SK-N-MC (cell line): Measurements from ENCODE around the gene CNPPD1.

Experiments used
- DNase-seq: peaks from one replicate; pipeline ENCODE4 v3.0.0-alpha.2; 2011; ENCODE audit warnings: low read depth, low spot score
- H3K27ac ChIP-seq: fragments of 200-600 bp; sonication (generic); 2 replicates; pipeline ENCODE4 v1.5.1; 2016; ENCODE audit warnings: mixed run types
- H3K36me3 ChIP-seq: fragments of 200-600 bp; sonication (generic); 2 replicates; pipeline ENCODE4 v1.6.1; 2017; ENCODE audit warnings: antibody characterized with exemption, low read length, mixed read lengths; ENCODE audit not compliant: insufficient read depth
- H3K4me3 ChIP-seq: fragments of 200-600 bp; sonication (generic); 2 replicates; pipeline ENCODE4 v1.5.1; 2016
- H3K9ac ChIP-seq: fragments of 200-600 bp; sonication (generic); 2 replicates; pipeline ENCODE4 v1.8.0; 2017; ENCODE audit warnings: mixed run types, mixed read lengths; ENCODE audit not compliant: insufficient read length
- H3K9me3 ChIP-seq: fragments of 200-600 bp; sonication (generic); 2 replicates; pipeline ENCODE4 v1.6.1; 2017; ENCODE audit warnings: low read depth, mild to moderate bottlenecking, antibody characterized with exemption, low read length, moderate library complexity, mixed read lengths
- EZH2 ChIP-seq: fragments of 200-600 bp; sonication (generic); IDR thresholded peaks from one replicate; pipeline ENCODE4 v1.6.1; 2017; ENCODE audit warnings: antibody characterized with exemption
- FOXP2 ChIP-seq: optimal IDR thresholded peaks from 2 replicates; pipeline ENCODE3; 2011; ENCODE audit warnings: mild to moderate bottlenecking, moderate library complexity; ENCODE audit not compliant: insufficient read depth; ENCODE audit errors: extremely low read length, control extremely low read depth
- POLR2AphosphoS5 ChIP-seq: IDR thresholded peaks from 2 replicates; pipeline ENCODE4 v1.6.1; 2012; ENCODE audit warnings: mild to moderate bottlenecking, low read depth, low read length, borderline replicate concordance

CNPPD1 gene

DNA sequence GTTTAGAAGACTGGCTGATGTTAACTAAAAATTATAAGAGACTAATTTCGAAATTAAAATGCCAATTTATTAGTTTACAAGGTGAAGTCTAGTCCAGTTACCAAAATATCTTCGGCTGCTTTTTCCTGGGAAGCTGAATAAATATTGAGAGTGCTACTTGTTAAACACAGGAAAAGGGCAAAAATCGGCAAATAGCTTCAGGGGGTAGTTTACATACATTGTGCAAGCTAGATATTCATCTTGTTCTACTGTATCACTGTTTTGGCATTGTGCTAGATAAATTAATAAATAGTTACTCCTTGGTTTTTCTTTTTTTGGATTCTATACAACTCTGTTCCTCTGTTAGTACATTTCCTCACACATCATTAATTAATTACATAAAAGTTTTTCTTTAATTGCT, 45.4 kb downstream of the CNPPD1 start:
- Histone ChIP-seq H3K9ac (no peak overlapping the region), H3K9me3 (no peaks in the 10 kb centered on the region), H3K4me3 (no peak overlapping the region), H3K36me3 (no peaks in the 10 kb centered on the region), H3K27ac (no peak overlapping the region)
- TF ChIP-seq POLR2AphosphoS5, result no peak
- TF ChIP-seq EZH2, result no peak
- TF ChIP-seq FOXP2, result no peak
- DNase-seq, result peak; percentile 24

- H3K4me3 ChIP-seq, result no peak overlapping the region
- no peak for DNase-seq
- no peaks in the 10 kb centered on the region for H3K9me3 ChIP-seq
- H3K9ac ChIP-seq, result no peak overlapping the region
- TF ChIP-seq FOXP2 (no peak), POLR2AphosphoS5 (no peak), EZH2 (no peak)
- no peak overlapping the region for H3K27ac ChIP-seq
- no peaks in the 10 kb centered on the region for H3K36me3 ChIP-seq
Observed at GRCh38 chr2:219129589-219129988, 47.1 kb downstream of the CNPPD1 start.

DNA sequence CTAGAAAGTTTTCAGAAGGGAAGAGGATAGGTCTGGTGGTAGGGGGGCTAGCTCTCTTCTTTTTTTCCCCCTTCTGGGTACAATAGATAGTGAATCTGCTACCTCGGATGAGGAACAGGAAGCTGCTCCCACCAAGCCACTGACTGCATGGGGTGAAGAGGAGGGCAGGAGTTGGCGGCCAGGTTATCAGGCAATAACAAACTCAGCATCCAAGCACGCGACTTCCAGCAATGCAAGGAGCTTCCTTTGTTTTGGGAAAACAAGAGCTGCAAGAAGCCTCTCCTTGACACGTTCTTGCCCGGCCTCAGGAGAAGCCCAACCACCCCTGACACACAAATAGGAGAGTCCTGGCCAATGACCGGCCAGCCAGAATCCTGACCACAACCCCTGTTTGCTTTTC, 48.3 kb downstream of the CNPPD1 start:
- H3K36me3 ChIP-seq, result no peaks in the 10 kb centered on the region
- H3K27ac ChIP-seq, result no peak overlapping the region
- H3K4me3 ChIP-seq, result no peak overlapping the region
- TF ChIP-seq POLR2AphosphoS5 (no peak), FOXP2 (no peak), EZH2 (no peak)
- no peak for DNase-seq
- no peak overlapping the region for H3K9ac ChIP-seq
- H3K9me3 ChIP-seq, result no peaks in the 10 kb centered on the region

DNA sequence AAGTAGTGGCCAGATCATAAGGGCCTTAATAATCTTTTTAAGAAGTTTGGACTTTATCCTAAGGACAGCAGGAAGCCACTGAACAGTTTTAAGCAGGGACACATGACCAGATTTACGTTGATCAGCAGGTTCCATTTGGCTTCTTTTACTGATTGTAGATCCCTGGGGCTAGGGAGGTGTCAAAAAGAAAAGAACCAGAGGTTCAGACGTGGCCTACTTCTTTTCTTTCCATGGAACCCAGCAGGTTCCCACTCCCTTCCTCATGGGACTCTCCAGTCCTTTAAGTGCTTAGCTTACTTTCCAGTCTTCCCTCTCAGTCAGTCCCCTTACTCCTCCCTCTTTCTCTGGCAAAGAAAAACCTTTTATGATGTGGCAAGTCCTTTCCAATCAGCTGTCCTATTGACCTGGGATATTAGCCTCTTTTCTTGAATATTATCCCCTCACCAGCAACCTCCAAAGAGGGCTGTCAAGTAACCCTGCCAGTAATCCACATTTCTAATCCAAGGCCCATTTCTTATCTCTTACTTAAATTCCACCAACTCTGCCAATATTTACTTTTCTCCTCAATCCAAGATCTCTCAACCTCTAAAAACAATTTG, 49.6 kb downstream of the CNPPD1 start:
- TF ChIP-seq POLR2AphosphoS5 (no peak), FOXP2 (no peak), EZH2 (no peak)
- Histone ChIP-seq H3K27ac (no peak overlapping the region), H3K9ac (no peak overlapping the region)

DNA sequence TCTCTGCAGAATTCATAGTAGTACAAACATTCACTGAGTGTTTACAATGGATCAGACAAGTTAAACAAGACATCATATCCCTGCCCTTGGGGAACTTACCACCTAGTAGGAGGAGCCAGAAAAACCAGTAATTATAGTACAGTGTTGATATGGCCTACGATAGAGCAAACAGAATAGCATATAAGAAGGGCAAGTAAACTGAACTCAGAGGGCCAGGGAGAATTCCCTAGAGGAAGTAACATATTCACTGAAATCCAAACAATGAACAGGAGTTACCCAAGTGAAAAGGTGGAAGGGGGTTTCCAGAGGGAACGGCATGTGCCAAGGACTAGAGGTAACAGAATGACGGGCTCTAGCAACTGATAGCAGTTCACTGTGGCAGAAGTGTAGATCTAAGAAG, 50.2 kb downstream of the CNPPD1 start:
- DNase-seq, result no peak
- H3K4me3 ChIP-seq, result no peak overlapping the region
- no peak overlapping the region for H3K27ac ChIP-seq
- TF ChIP-seq POLR2AphosphoS5 (no peak), EZH2 (no peak), FOXP2 (no peak)
- H3K9ac ChIP-seq, result no peak overlapping the region
- no peaks in the 10 kb centered on the region for H3K9me3 ChIP-seq
- H3K36me3 ChIP-seq, result no peaks in the 10 kb centered on the region

More for the DNA sequence above, 49.6 kb downstream of the CNPPD1 start:
- no peaks in the 10 kb centered on the region for H3K36me3 ChIP-seq
- no peak for DNase-seq
- H3K9me3 ChIP-seq, result no peaks in the 10 kb centered on the region
- no peak overlapping the region for H3K4me3 ChIP-seq

DNA sequence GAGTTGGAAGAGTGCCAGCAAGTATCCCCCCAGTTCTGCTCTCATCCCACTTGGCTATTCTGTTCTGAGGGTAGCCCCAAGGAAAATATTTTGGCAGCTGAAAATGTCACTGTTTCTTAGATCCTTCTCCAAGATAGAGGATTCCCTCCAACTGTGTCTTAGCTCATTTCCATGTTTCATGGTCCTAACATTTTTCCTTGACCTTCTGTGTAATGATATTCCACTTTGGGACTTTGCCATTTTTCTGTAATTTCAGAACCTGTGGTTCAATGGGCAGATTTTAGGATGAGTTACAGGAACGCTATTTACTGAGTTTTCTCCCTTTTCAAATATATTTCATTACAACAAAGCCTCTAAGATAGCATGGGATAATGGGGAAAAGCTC, 50.8 kb downstream of the CNPPD1 start:
- TF ChIP-seq EZH2, result no peak
- H3K27ac ChIP-seq, result no peak overlapping the region
- no peak overlapping the region for H3K9ac ChIP-seq
- no peaks in the 10 kb centered on the region for H3K9me3 ChIP-seq
- DNase-seq, result no peak
- no peak overlapping the region for H3K4me3 ChIP-seq
- no peaks in the 10 kb centered on the region for H3K36me3 ChIP-seq

- no peak overlapping the region for H3K27ac ChIP-seq
Observed at GRCh38 chr2:219125225-219125885, 51.4 kb downstream of the CNPPD1 start.

GRCh38 chr2:219124381-219125110, 52.2 kb downstream of the CNPPD1 start:
- Histone ChIP-seq H3K9ac (no peak overlapping the region), H3K36me3 (no peaks in the 10 kb centered on the region), H3K4me3 (no peak overlapping the region), H3K9me3 (no peaks in the 10 kb centered on the region), H3K27ac (no peak overlapping the region)
- no peak for DNase-seq
- TF ChIP-seq POLR2AphosphoS5 (no peak), EZH2 (no peak), FOXP2 (no peak)

More at GRCh38 chr2:219125225-219125885, 51.4 kb downstream of the CNPPD1 start:
- Histone ChIP-seq H3K36me3 (no peaks in the 10 kb centered on the region), H3K9ac (no peak overlapping the region), H3K9me3 (no peaks in the 10 kb centered on the region), H3K4me3 (no peak overlapping the region)
- no peak for DNase-seq
- TF ChIP-seq EZH2 (no peak), POLR2AphosphoS5 (no peak), FOXP2 (no peak)
